Keratinocyte (primary cell): Measurements from ENCODE around the gene NSF. TPM values are rescaled to one million over a fixed set of nuclear protein-coding genes. Genes with fewer than 3 reads are reported as not detected.

Experiments used
- DNase-seq: peaks from one replicate; pipeline ENCODE4 v3.0.0-alpha.2; 2011; ENCODE audit warnings: low read depth, missing footprints, low spot score
- FAIRE-seq: peaks from 2 replicates; lab custom pipeline; 2011; peaks lifted over from hg19 to GRCh38; lab: Jason Lieb, UNC
- H2AFZ ChIP-seq: 2 replicates; pipeline ENCODE4 v1.6.0; 2012; ENCODE audit warnings: low read length, control low read depth, inconsistent platforms; ENCODE audit not compliant: control insufficient read depth
- H3K27ac ChIP-seq: 2 replicates; pipeline ENCODE4 v1.5.1; 2011; ENCODE audit warnings: low read length; ENCODE audit not compliant: control insufficient read depth, insufficient read depth
- H3K27me3 ChIP-seq: 3 replicates; pipeline ENCODE4 v1.6.0; 2011; ENCODE audit warnings: low read length; ENCODE audit not compliant: control insufficient read depth, insufficient read depth; ENCODE audit errors: extremely low read depth
- H3K36me3 ChIP-seq, 2 experiments: 2 replicates in 1 of 2; 3 replicates in 1 of 2; pipeline ENCODE4 v1.5.1; 2011; ENCODE audit warnings: low read length in 2 of 2, mild to moderate bottlenecking in 1 of 2; ENCODE audit not compliant: control insufficient read depth in 2 of 2, insufficient read depth in 2 of 2; ENCODE audit errors: extremely low read depth in 1 of 2
- H3K4me1 ChIP-seq: 3 replicates; pipeline ENCODE4 v1.5.1; 2011; ENCODE audit warnings: low read length; ENCODE audit not compliant: control insufficient read depth, insufficient read depth; ENCODE audit errors: extremely low read depth
- H3K4me2 ChIP-seq: 3 replicates; pipeline ENCODE4 v1.6.0; 2011; ENCODE audit warnings: low read depth, low read length; ENCODE audit not compliant: control insufficient read depth, insufficient read depth; ENCODE audit errors: extremely low read depth
- H3K4me3 ChIP-seq, 3 experiments: fragments of 200-600 bp in 1 of 3; sonication (generic) in 1 of 3; 2 replicates in 2 of 3; 3 replicates in 1 of 3; pipeline ENCODE4 v1.5.1; 2011 to 2016; ENCODE audit warnings: low read length in 3 of 3, mild to moderate bottlenecking in 3 of 3, control low read depth in 2 of 3, inconsistent platforms in 1 of 3, low read depth in 1 of 3, mixed read lengths in 1 of 3, mixed run types in 1 of 3, moderate library complexity in 1 of 3; ENCODE audit not compliant: control insufficient read depth in 2 of 3, insufficient read depth in 2 of 3; ENCODE audit errors: extremely low read depth in 1 of 3
- H3K79me2 ChIP-seq: 2 replicates; pipeline ENCODE4 v1.6.0; 2012; ENCODE audit warnings: low read length; ENCODE audit not compliant: control insufficient read depth, insufficient read depth
- H3K9ac ChIP-seq: 3 replicates; pipeline ENCODE4 v1.6.0; 2011; ENCODE audit warnings: low read length; ENCODE audit not compliant: control insufficient read depth, insufficient read depth; ENCODE audit errors: extremely low read depth
- H3K9me1 ChIP-seq: 3 replicates; pipeline ENCODE4 v1.6.0; 2011; ENCODE audit warnings: low read length; ENCODE audit not compliant: control insufficient read depth, insufficient read depth; ENCODE audit errors: extremely low read depth
- H3K9me3 ChIP-seq: 2 replicates; pipeline ENCODE4 v1.5.1; 2012; ENCODE audit warnings: low read depth, low read length; ENCODE audit not compliant: control insufficient read depth
- H4K20me1 ChIP-seq: 3 replicates; pipeline ENCODE4 v1.6.0; 2011; ENCODE audit warnings: low read length; ENCODE audit not compliant: control insufficient read depth, insufficient read depth; ENCODE audit errors: extremely low read depth
- CTCF ChIP-seq, 3 experiments: IDR thresholded peaks in 1 of 3; conservative IDR thresholded peaks in 1 of 3; optimal IDR thresholded peaks in 1 of 3; 2 replicates in 2 of 3; 3 replicates in 1 of 3; pipeline versions ENCODE3 to v1.5.1; 2011; ENCODE audit warnings: low read length in 3 of 3, mild to moderate bottlenecking in 3 of 3, moderate library complexity in 2 of 3, control low read depth in 1 of 3, inconsistent platforms in 1 of 3; ENCODE audit not compliant: insufficient read depth in 2 of 3; ENCODE audit errors: extremely low read depth in 1 of 3
- EZH2 ChIP-seq: IDR thresholded peaks from one replicate; pipeline ENCODE4 v1.6.1; 2012; ENCODE audit warnings: inconsistent platforms, mild to moderate bottlenecking, low read length, moderate library complexity
- dilution Hi-C: fragments of 300-500 bp; cut with MboI; formaldehyde crosslinking; loops from one replicate; pipeline ENCODE4 v1.7.0; 2020; ENCODE audit warnings: low sequenced_read_pairs; ENCODE audit not compliant: extremely low pct_ligation_motif_present
- polyA plus RNA-seq, 5 experiments: library from polyadenylated mRNA; depleted of rRNA in 3 of 5; stranded (reverse) in 3 of 5; stranded (forward) in 1 of 5; unstranded in 1 of 5; fragments of >200 nt; gene quantifications; 1 replicate in 1 of 5; 2 replicates in 3 of 5; 3 replicates in 1 of 5; pipeline versions ENCODE4 v1.2.1 to v1.2.3, GENCODE V29; 2011 to 2012; ENCODE audit warnings: missing spikeins in 2 of 5, low read depth in 1 of 5, low replicate concordance in 1 of 5

NSF gene
- polyA plus RNA-seq, 1 donor (not counting 4 experiments of a cell fraction or from before 2014, with no cell fraction given) = 32.3 TPM

DNA sequence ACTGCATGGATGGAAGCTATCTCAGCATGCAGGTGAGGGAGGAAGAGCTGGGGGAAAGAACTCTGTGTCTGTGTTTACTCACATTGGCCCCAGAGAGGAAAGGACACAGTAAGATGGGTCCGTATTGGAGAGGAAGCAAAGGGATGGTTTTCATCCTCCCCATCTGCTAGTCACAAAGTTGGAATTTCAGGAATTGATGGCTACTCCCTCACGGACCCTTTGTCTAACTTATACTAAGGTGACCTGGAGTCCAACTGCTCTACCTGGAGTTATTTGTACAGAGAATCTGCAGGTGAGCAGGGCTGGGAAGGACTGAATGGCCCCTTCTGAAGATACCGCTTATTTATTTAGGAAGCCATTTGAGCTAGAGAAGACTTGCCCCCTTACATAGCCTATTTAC, 172.9 kb downstream of the NSF start:
- dilution Hi-C loops = no loop called here
- Histone ChIP-seq H2AFZ (no peak overlapping the region), H3K9me1 (no peaks in the 10 kb centered on the region), H3K27ac (no peak overlapping the region), H3K9me3 (no peaks in the 10 kb centered on the region), H3K27me3 (no peaks in the 10 kb centered on the region), H3K4me1 (peaks cover 42% of the 10 kb centered on the region), H3K4me2 (no peak overlapping the region), H3K9ac (no peak overlapping the region), H3K4me3 (no peak overlapping the region), H3K36me3 (peaks cover 0 to 3% of the 10 kb centered on the region in 2 experiments), H4K20me1 (no peaks in the 10 kb centered on the region), H3K79me2 (no peaks in the 10 kb centered on the region)
- FAIRE-seq = peak; percentile 44
- no peak for DNase-seq
- TF ChIP-seq EZH2 (no peak), CTCF (optimal IDR thresholded peaks at IDR 0.05 in 1 of 3, IDR thresholded peaks at IDR 0.05 in 1 of 3, conservative IDR thresholded peaks at IDR 0.05 in 1 of 3; ENCODE audit: extremely low read depth in 1 of 3, insufficient read depth in 2 of 3, low read length in 3 of 3) (no peak)

- FAIRE-seq (no peak), DNase-seq (no peak)
- Histone ChIP-seq H3K9me1 (no peaks in the 10 kb centered on the region), H3K4me1 (peaks cover 35% of the 10 kb centered on the region), H3K9ac (no peak overlapping the region), H3K4me2 (peak overlapping the region; percentile 38), H3K4me3 (no peak overlapping the region), H2AFZ (no peak overlapping the region), H3K9me3 (no peaks in the 10 kb centered on the region), H4K20me1 (no peaks in the 10 kb centered on the region), H3K36me3 (peaks cover 0 to 3% of the 10 kb centered on the region in 2 experiments), H3K79me2 (no peaks in the 10 kb centered on the region), H3K27me3 (no peaks in the 10 kb centered on the region), H3K27ac (no peak overlapping the region)
- no peak for TF ChIP-seq EZH2
- TF ChIP-seq CTCF (optimal IDR thresholded peaks at IDR 0.05 in 1 of 3, IDR thresholded peaks at IDR 0.05 in 1 of 3, conservative IDR thresholded peaks at IDR 0.05 in 1 of 3; ENCODE audit: extremely low read depth in 1 of 3, insufficient read depth in 2 of 3, low read length in 3 of 3) = no peak
- dilution Hi-C loops = no loop called here
Measured at GRCh38 chr17:46764000-46764708, 173.7 kb downstream of the NSF start.
